Mammary epithelial cell (primary cell): ENCODE data around the gene CARHSP1.

Experiments
- CTCF ChIP-seq, 2 donors: IDR thresholded peaks in 1 of 2; conservative IDR thresholded peaks in 1 of 2; 2 replicates each; pipeline ENCODE4 v1.5.1; 2011 to 2012; ENCODE audit warnings: inconsistent platforms in 2 of 2, low read length in 2 of 2, mild to moderate bottlenecking in 2 of 2, control low read depth in 1 of 2, low read depth in 1 of 2; ENCODE audit not compliant: insufficient read depth in 1 of 2; ENCODE audit errors: extremely low read depth in 1 of 2
- EZH2 ChIP-seq: IDR thresholded peaks from 2 replicates; pipeline ENCODE4 v1.6.1; 2012; ENCODE audit warnings: low read length, inconsistent platforms, borderline replicate concordance

DNA sequence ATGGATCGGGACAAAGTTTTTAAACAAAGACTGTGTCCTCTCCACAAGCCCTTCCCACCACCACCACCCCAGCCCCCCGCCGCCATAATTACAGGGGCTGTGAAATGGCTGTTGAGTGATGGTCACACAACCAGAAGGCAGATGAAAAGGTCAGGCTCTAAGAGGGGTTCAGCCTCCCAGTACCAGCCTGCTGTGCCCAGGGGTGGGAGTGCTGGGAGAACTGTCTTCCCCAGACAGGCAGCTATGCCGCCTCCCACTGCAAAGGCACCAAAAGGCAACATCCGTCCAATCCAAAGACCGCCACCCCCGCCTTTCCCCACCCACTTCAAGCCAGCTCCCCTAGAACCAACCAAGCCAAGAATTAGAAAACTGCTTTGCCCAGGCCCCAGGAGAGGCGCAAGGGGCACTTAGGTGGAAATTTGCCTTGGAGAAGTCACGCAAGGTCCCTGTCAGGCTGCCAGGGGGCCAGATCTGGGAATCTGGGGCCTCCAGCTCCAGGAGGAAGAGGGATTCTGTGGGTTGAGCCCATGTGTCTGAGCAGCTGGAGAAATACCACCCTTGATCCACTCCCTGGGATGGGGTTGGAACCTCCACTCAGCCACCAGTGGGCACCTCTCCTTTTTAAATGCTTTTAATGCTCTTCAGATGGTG is 14.4 kb downstream of the CARHSP1 start:
- TF ChIP-seq CTCF (conservative IDR thresholded peaks at IDR 0.05 in 1 of 2, IDR thresholded peaks at IDR 0.05 in 1 of 2; ENCODE audit: extremely low read depth in 1 of 2, insufficient read depth in 1 of 2, low read depth in 1 of 2, low read length in 2 of 2), result no peak
- no peak for TF ChIP-seq EZH2
